Right forelimb (tissue), 1 donor: Measurements from ENCODE around the gene JAML.
"Not testable (repeated sequence)": the region's sequence is repeated elsewhere in the genome, so short reads cannot be mapped to it uniquely, and the experiment has no call there.

Experiments used
- DNase-seq: peaks from one replicate; pipeline ENCODE4 v3.0.0-alpha.2; 2018

Gene JAML

DNA sequence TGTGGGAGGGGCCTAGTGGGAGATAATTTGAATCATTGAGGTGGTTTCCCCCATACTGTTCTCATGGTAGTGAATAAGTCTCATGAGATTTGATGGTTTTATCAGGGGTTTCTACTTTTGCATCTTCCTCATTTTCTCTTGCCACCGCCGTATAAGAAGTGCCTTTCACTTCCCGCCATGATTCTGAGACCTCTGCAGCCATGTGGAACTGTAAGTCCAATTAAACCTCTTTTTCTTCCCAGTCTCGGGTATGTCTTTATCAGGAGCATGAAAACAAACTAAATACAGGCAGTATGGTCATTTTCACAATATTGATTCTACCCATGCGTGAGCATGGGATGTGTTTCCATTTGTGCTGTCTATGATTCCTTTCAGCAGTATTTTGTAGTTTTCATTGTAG is 32.0 kb downstream of the JAML start:
- not testable (repeated sequence) for DNase-seq

DNA sequence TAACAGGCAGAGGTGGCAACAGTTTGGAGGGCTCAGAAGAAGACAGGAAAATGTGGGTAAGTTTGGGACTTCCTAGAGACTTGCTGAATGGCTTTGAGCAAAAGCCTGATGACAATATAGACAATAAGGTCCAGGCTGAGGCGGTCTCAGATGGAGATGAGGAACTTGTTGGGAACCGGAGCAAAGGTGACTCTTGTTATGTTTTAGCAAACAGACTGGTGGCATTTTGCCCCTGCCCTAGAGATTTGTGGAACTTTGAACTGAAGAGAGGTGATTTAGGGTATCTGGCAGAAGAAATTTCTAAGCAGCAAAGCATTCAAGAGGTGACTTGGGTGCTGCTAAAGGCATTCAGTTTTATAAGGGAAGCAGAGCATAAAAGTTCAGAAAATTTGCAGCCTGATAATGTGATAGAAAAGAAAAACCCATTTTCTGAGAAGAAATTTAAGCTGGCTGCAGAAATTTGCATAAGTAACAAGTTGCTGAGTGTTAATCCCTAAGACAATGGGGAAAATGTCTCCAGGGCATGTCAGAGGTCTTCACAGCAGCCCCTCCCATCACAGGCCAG is 33.8 kb downstream of the JAML start:
- DNase-seq, result not testable (repeated sequence)

GRCh38 chr11:118186346-118187107 is 38.3 kb downstream of the JAML start:
- no peak for DNase-seq

DNA sequence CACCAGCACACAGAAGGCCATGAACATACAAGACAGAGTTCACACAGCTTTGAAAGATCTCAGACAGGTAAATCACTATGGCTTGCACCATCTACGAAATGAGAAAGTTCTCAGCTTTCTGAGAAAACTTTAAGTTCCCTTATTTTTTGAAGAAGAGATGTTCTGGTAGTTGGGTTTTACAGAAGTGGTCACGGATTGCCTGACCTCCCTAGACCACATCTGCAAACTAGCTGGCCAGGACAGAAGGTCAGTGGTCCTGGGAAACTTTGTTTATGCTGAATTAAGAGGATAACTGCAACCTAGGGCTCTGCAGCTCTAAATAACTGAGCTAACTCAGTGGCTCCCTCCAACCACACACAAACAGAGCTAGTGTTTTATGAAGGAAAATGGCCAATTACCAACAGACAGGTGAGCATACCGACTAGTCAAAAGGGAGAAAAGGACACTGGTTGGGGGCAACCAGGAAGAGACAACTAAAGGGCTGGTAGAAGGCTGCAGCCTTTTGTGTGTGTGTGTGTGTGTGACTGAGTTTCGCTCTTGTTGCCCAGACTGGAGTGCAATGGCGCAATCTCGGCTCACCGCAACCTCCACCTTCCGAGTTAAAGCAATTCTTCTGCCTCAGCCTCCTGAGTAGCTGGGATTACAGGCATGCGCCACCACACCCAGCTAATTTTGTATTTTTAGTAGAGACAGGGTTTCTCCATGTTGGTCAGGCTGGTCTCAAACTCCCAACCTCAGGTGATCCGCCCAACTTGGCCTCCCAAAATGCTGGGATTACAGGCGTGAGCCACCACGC is 39.8 kb downstream of the JAML start:
- DNase-seq, result no peak

GRCh38 chr11:118183691-118184090 is 41.1 kb downstream of the JAML start:
- not testable (repeated sequence) for DNase-seq

GRCh38 chr11:118180300-118180703 is 44.5 kb downstream of the JAML start:
- peak; percentile 88 for DNase-seq

- DNase-seq, result no peak
Observed at GRCh38 chr11:118176778-118177134, 48.1 kb downstream of the JAML start.

DNA sequence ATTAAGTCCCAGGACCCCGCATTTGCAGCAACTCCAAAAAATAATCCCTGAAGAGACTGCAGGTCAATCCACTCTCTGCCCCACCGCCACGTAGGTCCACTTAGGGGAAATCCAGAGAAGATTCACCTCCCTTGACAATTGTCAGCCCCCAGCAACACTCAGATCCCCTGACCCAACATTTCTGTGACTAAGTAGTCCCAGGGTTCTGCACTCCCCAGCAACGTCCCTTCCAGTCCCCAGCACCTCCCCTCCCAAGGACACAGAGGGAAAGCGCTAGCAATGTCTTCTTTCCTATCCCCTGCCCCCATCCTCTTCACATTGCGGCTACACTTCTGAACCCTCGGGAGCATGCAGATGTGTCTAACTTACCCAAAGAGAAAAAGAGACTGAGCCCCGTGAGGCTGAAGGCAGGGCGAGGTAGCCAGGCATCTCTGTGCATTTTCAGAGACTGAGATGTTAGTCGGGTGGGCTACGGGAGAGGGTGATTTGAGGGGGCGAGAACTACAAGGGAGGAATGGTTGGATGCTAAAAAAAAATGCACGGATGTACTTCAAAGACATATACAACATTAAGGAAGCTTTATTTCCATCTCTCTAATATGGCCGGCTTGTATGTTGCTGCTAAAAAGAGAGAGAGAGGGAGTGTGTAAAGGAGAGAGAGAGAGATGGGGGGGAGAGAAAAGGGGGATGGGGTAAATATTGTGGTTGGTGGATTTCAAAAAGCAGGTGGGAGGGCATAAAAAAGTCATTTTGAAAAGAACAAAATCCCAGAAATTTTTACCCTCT is 48.6 kb downstream of the JAML start, which contains the start of gene SCN2B:
SCN2B (minus strand) TSS at position 647 of the 785 bp plus-strand sequence; CDS start at position 439, 208 bp downstream.
- DNase-seq, result no peak

DNA sequence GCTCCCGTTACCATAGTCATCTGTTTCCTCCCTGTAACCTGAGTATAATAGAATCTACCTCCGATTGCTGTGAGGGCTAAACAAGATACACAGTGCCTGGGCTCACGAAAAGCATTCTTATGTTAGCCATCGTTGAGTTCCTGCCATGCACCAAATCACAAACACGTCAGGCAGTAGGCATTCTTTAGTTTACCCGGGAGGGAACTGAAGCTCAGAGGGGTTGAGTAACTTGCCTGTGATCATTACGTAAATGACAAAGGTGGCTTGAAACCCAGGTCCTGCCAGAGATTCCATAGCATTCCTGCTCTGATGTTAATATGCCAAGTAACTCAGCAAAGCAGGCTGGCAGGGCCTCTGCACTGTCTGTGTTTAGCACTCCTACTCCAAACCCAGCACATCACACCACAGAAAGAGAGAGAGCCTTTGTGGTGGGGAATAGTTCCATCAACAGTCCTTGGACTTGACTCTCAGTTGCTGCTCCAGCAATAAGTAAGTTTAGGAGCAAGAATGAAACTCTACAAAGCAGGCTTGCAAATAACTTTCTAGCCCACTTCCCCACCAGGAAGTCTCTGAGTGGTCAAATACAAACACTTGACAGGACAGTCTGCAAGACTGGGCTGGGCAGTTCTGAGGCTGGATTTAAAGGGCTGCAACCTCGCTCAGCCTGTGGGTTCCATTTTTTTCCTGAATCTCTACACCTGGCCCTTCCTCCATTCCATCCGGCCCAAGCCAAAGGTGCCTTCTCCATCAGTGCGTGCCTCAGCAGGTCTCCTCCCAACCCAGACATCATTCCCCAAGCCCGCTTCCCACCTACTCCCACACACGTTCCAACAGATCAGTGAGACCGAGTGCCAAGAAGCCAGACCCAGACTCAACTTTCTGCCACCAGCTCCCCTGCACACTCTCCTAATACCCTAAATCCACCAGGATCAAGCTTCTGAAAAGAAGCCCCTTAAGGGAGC is 49.5 kb downstream of the JAML start:
- DNase-seq, result no peak

DNA sequence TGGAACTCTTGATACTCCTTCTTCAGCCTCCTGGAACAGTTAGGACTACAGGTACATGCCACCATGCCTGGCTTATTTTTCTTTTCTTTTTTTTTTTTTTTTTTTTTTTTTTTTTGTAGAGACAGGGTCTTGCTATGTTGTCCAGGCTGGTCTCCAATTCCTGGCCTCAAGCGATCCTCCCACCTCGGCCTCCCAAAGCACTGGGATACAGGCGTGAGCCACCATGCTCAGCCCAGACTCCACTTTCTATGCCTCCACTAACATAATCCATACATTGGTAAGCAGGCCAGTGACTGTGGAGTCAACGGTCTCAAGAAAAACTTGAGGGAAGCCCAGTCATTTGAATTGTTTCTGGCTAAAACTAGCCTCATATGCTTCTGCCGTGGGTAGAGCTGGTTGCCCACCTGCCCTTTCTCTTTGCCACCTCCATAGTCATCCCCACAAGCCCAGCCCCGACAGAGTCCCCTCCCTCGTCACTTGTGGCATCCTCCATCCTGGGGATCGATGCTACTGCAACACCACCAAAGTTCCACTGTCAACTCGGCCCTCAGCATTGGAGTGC is 50.7 kb downstream of the JAML start:
- DNase-seq, result no peak

- DNase-seq, result no peak
Observed at GRCh38 chr11:118172356-118172755, 52.5 kb downstream of the JAML start.

DNA sequence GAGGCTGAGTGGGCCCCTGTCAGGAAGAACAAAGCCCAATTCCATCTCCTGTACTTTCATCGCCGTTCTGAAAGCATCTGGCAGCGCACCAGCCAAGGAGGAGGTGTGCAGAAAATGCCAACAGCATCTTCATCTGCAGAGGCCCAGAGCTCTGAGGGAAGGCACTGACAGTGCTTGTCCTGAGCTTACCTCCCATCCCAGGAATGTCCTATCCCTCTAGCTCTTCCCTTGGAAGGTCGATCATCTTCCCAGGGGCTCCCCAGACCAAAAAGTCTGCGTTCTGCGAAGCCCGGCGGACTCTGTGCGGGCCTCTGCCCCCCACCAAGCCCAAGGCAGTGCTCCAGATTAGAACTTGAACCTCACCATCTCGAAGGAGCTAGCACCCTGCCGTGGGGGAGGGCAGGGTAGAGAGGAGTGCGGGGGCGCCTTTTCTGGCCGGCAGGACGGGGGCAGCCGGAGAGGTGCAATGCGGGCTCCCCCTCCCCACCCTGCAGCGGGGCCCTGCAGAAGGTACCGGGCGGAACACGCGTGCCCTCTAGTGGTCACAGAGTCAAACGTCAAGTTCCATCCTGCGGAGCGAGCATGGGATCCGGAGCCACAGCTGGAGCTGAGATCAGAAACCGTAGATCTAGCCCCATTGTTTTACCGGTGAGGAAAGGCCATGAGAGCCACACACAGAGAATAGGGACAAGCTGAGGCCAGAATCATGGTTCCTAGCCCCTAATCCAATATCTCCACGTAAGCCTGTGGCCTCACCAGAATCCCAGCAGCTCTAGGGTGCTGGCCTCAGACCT is 53.3 kb downstream of the JAML start:
- peak; percentile 83 for DNase-seq

- no peak for DNase-seq
Observed at GRCh38 chr11:118170882-118171268, 53.9 kb downstream of the JAML start.

- no peak for DNase-seq
Observed at GRCh38 chr11:118170231-118170630, 54.6 kb downstream of the JAML start.

DNA sequence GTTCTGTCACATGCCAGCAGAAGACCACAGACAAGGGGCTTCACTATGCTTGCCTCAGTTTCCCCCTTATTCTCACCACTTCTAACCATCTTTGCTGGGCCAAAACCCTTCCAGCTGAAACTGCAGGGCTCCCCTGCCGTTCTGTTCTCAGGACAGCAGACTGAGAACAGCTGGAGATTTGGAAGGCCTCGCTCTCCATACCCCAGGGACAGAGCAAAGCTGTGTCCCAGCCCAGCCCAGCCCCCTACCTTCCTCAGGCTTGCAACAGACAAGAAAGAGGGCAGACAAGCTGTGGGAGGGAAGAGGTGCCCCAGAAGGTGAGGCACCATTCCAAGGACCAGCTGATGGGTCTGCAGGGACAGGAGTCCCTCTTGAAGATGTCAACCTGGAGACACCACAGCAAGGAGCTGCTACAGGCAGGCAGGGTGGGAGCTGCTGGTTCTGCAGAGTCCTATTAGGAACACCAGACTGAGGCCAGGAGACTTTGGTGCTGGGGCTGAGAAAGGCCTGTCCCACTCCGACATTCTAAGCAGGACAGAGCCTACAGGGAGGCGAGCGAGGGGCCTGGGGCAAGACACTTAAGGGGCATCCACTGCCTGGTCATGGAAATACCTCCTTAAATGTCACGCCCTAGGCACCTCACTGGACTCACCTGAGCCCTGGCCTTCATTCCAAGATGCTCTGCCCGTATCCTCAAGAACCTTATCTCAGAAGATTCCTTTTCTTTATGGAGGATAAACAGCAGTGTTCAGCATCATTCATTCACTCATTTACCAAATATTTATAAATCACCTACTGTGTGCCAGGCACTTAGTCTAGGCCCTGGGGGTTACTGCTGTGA is 55.3 kb downstream of the JAML start:
- no peak for DNase-seq

- no peak for DNase-seq
Observed at GRCh38 chr11:118168751-118169150, 56.1 kb downstream of the JAML start.

GRCh38 chr11:118168316-118168715 is 56.5 kb downstream of the JAML start:
- no peak for DNase-seq

GRCh38 chr11:118167906-118168305 is 56.9 kb downstream of the JAML start:
- DNase-seq, result no peak

- DNase-seq, result no peak
Observed at GRCh38 chr11:118167253-118167652, 57.6 kb downstream of the JAML start.

DNA sequence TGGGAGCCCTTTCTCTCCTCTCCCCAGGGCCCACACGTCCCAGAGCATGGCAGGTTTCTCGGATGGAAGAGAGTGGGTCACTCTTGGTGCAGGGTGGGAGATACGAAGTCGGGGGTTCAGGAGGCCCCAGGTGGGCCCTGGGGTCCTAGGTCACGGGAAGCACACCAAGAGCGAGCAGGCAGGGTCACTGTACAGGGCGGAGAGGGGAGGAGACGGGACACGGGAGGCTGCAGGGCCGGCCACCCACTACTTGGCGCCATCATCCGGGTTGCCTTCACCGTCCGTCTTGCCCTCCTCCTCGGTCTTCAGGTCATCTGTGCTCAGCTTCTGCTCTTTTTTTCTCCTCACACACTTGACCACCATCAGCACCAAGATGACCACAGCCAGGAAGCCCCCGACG is 58.2 kb downstream of the JAML start:
- no peak for DNase-seq
